PC-9 (cell line): ENCODE measurements around the gene PRDM4.

ENCODE experiments used
- EZH2 ChIP-seq: fragments of 200-600 bp; sonication (generic); IDR thresholded peaks from 2 replicates; pipeline ENCODE4 v1.8.0; 2017; ENCODE audit warnings: antibody characterized with exemption, low read depth
- TF ChIP-seq, protein P1 (sequence below): fragments of 200-600 bp; sonication (generic); conservative IDR thresholded peaks from 2 replicates; pipeline ENCODE4 v1.6.1; 2017; ENCODE audit warnings: mixed run types, antibody characterized with exemption, mild to moderate bottlenecking, moderate library complexity

DNA sequence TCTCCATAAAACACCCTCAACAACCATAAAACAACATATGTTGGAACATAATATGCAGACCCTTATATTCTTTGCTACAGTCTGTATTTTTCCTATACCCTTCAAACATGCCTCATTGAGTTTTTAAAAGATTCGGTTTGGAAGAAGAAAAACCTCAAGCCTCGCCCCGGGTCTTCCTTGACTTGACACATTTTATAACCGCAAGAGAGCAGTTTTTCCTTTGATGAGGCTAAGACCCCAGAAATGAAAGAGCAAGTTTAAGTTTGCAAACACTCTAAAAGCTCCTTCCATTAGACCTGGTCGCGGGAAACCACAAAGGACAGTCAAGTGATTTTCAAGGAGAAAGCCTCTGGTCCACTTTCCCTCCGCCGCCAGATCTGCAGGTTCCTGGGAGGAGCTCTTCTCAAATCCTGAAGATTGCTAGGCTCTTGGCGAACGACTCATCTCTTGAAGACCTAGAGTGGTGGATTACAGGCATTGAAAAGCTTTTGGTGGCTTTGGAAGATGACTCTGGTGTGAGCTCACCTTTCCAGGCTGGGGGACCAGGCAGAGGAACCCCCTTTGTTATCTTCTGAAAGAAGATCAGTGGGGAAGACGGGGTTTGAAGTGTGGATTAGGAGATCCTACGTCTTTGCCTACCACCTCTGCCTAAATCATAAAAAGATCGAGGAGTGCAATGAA is 13.6 kb upstream of the PRDM4 start, which contains the start of gene ASCL4:
- TF ChIP-seq, protein P1, sequence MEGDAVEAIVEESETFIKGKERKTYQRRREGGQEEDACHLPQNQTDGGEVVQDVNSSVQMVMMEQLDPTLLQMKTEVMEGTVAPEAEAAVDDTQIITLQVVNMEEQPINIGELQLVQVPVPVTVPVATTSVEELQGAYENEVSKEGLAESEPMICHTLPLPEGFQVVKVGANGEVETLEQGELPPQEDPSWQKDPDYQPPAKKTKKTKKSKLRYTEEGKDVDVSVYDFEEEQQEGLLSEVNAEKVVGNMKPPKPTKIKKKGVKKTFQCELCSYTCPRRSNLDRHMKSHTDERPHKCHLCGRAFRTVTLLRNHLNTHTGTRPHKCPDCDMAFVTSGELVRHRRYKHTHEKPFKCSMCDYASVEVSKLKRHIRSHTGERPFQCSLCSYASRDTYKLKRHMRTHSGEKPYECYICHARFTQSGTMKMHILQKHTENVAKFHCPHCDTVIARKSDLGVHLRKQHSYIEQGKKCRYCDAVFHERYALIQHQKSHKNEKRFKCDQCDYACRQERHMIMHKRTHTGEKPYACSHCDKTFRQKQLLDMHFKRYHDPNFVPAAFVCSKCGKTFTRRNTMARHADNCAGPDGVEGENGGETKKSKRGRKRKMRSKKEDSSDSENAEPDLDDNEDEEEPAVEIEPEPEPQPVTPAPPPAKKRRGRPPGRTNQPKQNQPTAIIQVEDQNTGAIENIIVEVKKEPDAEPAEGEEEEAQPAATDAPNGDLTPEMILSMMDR: no peak
- no peak for TF ChIP-seq EZH2
